HG02678 (cell line): ENCODE data around the gene WDR70.
"Not testable (repeated sequence)": the region's sequence is repeated elsewhere in the genome, so short reads cannot be mapped to it uniquely, and the experiment has no call there.

Source experiments
- ATAC-seq: cut with Tn5 transposase; IDR thresholded peaks from one replicate; pipeline ENCODE4 v1.9.1; 2021; ENCODE audit warnings: mild to moderate bottlenecking, moderate library complexity; ENCODE audit not compliant: unreplicated experiment

WDR70 gene

DNA sequence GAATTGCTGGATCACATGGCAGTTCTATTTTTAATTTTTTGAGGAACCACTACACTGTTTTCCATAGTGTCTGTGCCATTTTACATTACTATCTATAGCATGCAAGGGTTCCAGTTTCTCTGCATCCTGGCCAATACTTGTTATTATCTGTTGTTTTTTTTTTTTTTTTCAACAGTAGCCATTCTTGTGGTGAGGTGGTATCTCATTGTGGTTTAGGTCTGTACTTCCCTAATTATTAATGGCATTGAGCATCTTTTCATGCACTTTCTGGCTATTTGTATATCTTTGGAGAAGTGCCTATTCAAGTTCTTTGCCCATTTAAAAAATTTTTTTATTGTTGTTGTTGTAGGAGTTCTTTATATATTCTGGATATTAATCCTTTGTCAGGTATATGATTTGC lies 363.0 kb downstream of the WDR70 start:
- ATAC-seq = no peak

DNA sequence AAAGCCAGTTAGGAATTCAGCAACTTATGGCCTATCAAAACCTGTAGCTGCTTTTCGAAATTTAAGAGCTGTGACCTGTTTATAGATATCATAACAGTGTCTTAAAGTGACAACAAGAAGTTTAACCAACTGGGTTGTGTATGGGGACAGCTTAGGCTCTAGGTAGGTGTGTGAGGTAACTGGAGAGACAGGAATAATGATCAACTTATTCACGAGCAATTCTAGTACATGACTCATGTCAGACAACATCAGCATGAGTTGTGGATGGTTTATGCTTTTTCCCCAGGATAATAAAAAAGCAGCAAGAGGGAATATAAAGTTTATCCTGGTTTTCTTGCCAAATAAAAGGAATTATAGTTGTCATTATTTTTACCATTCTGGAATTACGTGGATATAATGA lies 372.1 kb downstream of the WDR70 start:
- no peak for ATAC-seq

DNA sequence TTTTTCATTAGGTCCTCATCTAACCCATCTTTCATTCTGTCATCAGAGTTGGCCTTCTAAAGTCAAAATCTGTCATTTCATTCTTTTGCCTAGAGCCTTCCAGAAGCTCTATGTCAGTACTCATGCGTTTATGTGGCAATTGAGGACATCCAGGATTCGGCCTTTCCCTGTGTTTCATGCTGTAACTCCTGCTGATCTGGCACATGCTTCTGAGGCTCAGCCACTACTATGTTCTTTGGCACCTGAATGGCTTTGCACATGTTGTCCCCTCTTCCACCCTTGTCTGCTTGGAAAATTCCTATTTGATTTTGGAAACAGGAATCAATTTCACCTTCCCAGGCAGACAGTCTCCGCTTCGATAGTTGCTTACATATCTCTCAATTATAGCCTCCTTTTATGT lies 375.9 kb downstream of the WDR70 start:
- no peak for ATAC-seq

DNA sequence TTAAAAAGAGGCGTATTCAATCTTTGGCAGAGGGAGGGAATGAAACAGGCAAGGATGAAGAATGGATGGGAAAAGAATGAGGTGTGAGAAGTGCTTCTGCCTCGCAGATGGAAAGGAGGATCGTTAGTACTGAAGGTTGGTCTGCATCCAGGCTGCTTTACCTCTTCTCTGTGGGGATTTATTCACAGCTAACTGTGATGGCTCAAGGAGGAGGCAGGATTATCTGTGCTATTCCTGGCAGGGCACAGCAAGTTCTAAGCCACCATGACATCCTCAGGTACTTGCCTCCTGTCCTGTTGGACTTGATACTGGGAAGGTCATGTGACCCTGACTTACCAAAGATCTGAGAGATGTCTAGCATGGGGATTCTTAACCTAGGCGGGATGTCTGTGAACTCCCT lies 376.5 kb downstream of the WDR70 start:
- ATAC-seq = no peak

DNA sequence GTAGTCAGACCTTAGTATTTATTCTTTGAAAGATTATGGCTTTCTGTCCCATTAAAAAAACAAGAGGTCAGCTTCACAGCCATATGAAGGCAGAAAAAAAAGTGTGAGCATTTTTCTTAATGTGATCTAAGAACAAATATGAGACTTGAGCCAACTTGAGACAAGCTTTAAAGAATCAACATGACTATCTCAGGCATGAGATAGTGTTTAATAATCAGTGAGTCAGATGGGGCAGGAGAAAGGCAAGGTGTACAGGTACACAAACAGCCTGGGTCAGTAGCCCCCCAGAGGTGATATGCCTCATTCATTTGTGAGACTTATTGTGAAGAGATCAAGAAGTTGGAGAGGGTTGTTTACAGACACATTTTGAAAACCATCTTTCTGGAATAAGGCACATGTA lies 377.1 kb downstream of the WDR70 start:
- ATAC-seq = no peak

DNA sequence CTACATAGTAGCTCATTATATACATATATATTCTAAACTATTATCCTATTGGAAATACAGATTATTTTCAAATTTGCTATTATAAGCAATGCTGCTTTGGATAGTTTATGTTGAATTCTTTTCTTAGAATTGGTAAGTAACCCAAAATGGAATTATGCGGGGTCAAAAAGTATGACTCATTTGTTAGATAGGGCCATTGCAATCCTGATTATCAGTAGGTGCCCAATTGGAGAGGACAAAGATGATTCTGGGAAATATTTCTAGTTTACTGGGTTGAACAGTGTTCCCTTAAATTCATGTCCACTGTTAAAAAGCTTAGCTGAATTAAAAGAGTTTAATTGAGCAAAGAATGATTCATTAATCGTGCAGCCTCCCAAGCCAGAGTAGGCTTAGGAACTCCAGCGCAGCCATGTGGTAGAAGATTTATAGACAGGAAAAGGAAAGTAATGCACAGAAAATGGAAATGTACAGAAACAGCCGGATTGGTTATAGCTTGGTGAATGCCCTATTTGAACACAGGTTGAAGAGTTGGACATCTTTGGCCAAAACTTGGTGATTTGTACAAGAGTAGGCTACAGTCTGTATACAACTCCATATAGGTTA lies 379.0 kb downstream of the WDR70 start:
- no peak for ATAC-seq

DNA sequence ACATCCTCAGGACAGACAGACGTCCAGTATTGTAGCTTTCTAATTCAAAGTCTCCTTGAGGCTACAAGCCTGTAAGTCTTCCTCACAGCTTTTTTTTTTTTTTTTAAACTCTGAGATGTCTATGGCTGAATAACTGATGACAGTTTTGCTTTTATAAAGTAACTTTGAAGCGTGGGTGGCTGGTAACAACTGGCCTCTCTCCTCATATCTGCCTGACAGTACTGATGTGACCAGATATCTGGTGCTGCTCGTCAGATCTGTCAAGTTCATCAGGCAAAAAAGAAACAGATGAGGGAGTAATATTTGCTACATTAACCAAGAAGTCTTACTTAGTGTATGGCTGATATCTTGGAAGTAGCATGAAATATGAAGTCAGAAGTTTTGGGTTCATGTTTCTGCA lies 388.1 kb downstream of the WDR70 start:
- ATAC-seq = no peak

DNA sequence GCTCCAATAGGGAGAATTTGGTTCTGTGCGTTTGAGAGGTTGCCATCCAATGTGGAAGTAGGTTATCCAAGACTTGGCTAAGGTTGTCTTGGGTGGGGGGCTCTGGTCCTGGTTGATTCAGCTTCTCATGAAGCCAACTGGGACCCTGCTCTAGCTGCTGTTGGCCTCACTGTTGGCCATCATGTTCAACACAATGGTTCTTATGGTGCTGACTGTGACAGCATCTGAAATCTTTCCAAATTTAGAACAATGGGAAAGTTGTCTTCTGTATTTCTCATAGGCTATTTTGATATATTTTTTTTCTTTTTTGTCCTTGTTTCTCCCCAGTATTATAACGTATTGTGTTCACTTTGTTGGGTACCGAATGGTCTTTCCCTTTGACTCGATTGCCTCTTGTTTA lies 388.8 kb downstream of the WDR70 start:
- no peak for ATAC-seq

DNA sequence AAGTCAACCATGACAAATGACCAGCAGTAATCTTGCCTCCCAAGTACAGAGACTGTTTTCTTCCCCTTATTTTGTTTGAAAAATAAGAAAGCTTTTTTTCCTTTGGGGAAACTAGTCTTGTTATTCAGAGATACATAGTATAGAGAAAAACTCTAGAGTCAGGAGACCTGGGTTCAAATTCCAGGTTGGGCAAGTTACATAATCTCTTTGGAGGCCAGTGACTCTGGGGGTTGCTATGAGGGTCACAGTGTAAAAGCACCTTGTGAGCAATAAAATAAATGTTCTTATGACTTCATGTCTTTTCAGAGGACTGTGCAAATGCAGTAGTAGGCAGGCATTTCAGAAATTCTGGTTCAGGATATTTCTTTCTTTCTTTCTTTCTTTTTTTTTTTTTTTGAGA lies 389.3 kb downstream of the WDR70 start:
- no peak for ATAC-seq

DNA sequence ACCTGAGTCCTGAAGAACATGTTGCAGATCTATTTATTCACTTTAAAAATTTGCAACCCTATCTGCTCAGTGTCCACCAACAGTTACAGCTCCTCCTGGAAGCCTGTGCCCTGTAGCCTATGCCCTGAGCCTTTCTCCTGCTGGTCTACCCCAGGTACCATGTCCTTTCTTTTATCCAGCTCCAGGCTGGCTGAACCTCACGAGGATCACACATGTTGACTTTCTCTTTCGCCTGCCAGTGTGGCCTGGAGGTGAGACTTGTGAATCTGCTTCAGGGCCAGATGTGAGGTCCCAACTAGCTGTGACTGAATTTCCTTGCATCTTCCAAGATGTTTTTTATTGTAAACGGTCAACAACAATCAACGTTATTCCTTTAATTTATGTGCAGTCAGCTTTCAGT lies 390.0 kb downstream of the WDR70 start:
- ATAC-seq = no peak

DNA sequence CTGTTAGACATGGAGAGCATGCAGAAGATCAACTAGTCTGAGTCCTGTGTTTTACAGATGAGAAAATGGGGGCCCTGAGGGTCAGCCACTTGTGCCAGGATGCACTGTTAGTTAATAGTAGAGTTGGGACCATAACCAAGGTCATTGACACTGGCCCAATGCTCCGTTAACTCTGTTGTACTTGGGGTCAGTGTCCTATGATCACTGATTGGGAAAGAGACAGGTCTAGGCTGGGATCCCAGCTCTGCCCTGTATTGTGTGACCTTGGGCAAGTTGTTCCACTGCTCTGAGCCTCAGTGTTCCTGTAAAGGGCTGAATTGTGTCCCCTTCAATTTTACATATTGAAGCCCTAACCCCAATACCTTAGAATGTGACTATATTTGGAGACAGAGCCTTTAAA lies 390.7 kb downstream of the WDR70 start:
- ATAC-seq = no peak

DNA sequence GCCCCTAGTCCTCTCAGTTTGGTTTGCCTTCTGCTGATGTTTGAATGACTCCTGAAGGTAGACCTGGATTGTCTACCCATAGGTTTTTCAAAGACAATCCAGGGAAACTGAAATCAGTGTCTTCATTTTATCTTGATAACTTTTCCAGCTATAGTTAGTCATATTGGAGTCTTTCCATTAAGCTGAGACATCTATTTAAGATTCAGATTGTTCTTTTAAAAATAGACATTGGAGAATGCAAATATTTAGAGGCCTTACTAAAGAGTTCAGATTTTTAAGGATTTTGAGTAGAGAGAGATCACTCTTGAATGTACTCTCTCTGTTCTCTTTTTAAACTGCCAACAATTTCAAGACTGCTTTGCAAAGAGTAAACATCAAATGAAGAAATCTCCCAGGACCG lies 391.7 kb downstream of the WDR70 start:
- ATAC-seq = no peak

DNA sequence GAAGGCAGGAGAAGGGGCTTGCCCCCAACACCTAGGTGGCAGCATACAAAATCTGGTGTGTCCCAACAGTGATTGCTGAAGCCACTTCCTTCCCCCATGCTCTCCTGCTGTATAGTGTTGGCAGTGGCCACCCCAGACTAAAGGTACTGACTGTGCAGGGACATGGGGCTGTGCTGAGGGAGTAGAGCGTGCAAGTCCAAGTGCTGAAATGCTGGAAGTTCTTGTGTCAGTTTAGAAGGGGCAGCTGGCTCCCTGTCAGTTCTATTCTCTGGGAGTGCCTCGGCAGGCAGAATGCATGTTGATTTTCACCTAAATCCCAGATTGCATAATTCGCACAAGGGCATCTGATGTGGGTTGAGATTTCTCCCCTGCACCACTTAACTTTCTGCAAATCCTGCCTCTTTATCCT lies 392.1 kb downstream of the WDR70 start:
- ATAC-seq = no peak

DNA sequence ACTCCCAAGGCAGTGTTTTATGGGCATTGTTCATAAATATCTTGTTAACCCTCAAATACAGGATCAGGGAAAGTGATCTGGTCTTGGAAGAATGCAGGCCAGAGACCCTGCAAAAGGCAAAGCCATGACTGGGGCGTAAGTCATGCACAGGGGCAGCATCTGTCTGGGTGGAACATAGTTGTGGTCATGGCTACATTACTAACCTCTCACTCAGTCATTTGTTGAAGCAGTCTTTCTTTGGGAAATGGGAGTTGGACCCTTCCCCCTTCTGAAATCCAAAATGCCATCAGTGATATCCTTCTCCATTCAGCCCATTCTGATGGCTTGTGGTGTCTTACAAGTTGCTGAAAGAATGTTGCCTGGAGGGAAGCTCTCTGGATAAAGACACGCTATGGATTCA lies 392.6 kb downstream of the WDR70 start:
- no peak for ATAC-seq

DNA sequence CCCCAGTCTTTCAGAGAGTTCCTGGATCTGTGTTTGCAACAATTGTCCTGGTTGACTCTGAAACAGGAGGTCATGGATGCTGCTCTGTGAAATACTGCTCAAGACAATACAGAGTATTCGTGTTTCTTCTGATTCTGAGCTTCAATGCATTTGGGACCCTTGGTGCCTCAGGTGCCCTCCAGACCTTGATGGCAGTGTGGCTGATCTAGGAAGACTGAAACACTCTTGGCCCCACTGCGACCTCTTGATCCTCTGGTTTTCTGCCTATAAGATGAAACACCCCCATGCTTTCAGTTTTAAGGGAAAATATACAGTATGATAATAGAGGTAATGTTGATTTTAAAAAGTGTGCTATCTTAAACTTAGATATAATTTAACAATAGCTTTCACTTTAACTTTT lies 393.1 kb downstream of the WDR70 start:
- no peak for ATAC-seq

DNA sequence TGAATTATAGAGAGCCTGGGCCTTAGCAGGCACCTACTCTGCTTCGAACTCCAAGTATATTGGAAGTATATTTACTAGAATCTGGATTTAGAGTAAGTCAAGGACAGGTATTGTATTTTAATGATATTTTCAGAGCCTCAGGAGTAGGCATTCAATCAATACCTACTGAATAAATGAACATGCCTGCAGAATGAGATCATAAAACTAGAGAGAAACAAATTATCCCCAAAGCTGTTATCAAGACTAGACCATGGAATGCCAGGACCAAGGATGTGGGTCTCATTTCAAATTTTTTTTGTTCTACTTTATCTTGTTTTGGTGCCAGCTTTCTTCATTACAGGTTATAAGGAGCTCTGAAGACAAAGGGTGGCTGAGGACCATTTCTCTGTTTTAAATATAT lies 394.7 kb downstream of the WDR70 start:
- ATAC-seq = no peak

DNA sequence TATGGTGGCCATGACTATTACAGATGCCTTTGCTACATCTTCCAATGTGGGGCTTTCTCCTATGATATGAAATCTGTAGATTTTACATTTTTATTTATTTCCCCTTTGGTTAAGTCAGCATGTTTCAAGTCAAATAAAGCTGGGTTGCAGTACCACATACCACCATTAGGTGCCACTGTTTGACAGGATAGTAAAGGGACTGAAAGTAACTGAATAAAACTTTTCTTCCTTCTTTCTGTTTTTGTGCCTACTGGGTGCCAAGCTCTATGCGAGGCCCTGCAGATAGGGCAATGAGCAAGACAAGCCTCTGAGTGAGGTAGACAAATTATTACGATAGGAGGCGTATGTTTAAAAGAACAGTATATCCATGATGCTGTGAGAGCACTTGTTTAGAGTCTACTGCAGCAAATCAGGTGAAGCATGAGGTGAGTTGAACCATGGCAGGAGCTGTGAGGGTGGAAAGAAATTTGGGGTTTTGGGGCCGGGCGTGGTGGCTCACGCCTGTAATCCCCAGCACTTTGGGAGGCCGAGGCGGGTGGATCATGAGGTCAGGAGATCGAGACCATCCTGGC lies 395.9 kb downstream of the WDR70 start:
- no peak for ATAC-seq

DNA sequence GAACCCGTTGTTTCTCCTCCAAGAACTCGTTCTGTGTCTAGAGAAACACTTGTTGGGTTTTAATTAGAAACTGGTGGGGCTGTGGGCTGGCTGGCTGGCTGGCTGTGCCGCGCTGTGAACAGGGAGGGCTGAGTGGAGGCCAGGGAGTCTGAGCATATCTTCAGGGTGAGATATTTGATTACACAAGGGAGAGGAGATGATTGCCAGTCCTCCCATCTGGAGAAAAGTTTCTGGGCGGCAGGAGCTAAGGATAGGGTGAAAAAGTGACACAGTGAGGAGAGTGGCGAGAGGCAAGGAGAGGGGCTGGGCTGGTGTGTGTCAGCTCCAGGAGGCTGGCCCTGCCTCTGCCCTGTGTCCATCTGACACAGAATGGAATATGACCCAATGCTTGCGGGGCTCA lies 397.7 kb downstream of the WDR70 start:
- no peak for ATAC-seq

DNA sequence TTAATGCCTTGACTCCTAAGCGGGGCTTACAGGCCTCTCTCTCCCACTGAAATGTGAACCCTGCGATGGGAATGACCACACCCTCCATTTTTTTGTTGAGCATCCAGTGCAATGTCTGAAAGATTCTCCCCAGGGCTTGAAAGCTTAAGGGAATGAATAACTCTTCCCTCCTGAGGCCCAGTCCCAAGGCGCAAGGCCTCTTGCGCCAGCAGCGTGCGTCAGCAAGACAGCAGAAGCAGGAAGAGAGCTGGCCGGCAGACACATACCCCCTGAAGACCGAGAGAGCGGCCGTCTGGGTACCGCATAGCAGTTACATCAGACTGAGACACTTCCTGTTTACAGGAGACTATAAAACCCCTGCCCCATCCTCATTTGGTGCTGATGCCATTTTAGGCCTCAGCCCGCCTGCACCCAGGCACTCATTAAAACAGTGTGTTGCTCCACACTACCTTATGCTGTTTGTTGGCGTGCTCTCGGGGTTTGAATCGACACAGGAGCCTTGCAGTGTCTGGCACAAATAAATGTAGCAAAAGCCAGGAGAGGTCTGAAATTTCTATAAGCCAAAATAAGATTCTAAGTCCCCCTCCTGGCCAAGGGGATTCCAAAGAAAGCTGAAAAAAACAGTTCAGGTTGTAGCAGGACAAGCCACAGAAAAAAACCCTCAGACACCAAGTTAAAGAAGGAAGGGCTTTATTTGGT lies 398.5 kb downstream of the WDR70 start:
- no peak for ATAC-seq

DNA sequence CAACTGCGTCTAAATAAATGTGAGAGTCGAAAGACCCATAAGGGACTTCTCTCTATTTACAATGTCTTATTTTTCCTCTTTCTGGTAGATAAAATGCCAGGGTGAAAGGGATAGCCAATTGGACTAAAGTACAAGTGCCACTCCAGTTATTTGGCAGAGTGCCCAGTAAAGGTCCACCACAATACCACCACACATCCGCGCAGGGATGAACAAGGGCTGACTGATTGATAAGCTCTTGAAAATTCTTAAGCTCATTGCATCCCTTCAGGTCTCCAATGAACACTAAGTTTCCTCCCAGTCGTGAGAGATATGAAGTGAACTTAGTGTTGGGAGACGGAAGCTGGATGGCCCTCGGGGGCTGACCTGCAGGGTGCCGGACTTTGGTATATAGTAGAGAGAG lies 402.3 kb downstream of the WDR70 start:
- ATAC-seq = not testable (repeated sequence)

DNA sequence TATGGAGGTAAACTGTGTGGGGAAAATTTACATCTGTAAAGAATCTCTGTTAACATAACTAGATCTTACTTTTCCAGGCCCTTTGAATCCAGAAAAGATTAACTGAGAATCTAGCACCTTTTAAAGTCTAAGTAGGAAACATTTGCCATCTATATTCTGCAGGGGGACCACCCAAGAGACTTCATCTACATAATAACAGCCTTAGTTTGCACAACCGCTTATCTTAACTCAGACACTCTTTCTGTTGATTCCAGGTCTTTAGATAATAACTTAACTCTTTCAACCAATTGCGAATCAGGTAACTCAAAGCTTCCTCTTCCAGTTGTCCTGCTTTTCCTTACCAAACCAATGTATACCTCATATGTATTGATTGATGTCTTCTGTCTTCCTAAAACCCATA lies 407.3 kb downstream of the WDR70 start:
- no peak for ATAC-seq

DNA sequence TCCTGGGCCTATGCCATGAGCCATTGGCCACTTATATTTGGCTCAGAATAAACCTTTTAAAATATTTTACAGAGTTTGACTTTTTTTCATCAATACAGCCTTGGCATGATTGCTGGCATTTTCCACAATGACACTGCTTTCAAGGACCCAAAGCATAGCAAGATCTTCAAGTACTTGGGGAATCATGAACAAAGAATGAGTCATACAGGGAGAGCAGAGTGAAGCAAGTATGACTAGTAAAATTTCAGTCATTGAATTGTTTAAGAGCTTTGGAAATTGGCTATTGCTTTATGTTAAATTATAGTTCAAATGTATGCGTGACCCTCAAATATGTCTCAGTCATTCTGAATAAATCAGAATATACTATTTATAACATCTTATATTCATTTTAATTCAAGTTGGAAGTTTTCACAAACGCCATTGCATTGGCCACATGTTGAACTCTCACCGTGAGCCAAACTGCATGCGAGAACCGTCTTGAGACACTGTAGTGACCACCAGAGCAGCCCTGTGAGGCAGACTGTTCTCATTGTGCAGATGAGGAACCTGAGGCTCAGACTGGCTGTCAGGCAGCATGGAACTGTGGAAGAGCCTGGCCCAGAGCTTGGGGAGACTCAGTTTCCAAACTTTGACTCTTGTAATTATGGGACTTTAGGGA lies 407.9 kb downstream of the WDR70 start:
- no peak for ATAC-seq
